HG03520 (cell line): ENCODE data around the gene PRSS16.
"Not testable (repeated sequence)": the region's sequence is repeated elsewhere in the genome, so short reads cannot be mapped to it uniquely, and the experiment has no call there.

Experiments used
- ATAC-seq: cut with Tn5 transposase; IDR thresholded peaks from one replicate; pipeline ENCODE4 v1.9.1; 2021; ENCODE audit warnings: mild to moderate bottlenecking, moderate library complexity; ENCODE audit not compliant: unreplicated experiment

Gene PRSS16

GRCh38 chr6:27241443-27241842, 6.1 kb upstream of the PRSS16 start:
- ATAC-seq = no peak

DNA sequence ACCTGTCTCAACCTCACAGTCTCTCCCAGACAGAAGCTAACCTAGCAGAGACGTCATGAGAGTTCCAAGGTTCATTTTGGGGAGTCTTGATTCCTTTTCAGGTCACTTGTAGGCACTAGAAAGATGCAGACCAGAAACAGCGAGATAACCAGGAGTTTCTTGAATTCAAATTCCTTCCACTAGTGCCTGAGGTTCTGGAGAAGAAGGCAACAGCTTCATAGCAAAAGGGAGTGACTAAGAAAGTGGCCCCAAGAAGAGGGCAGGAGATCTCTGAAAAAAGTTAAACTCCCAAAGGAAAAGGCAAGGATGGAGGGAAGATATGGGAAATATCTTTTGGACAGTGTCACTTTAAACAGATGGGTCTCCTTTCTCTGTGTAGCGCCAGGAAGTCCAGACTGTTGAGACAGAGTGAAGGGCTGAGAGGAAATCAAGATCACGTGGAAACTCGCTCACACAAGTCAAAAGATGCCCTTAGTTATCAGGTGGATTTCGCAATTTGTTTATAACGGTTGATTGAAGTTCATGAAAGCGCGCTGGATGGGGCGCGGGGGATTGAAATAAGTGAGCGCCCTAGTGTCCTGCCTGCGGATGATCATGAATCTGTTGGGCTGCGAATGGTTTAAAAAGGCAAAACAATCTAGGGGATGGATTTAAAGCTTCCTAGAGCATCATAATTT, 4.8 kb upstream of the PRSS16 start:
- no peak for ATAC-seq

DNA sequence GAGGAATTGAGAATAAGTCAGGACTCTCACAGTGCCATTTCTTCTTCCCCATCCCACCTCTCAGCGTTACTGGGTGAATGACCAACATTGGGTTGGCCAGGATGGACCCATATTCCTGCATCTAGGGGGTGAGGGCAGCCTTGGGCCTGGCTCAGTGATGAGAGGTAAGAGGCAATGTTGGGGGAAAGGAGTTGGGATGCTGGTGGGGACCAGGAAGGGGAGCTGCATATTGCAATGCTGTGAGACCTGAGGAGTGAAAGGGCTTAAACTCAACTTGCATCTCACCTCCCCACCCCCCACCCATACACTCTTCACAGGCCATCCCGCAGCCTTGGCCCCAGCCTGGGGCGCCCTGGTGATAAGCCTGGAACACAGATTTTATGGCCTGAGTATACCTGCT, 1.3 kb downstream of the PRSS16 start:
- ATAC-seq = no peak

- no peak for ATAC-seq
These were observed 3.0 kb downstream of the PRSS16 start for GRCh38 chr6:27250277-27251111.

DNA sequence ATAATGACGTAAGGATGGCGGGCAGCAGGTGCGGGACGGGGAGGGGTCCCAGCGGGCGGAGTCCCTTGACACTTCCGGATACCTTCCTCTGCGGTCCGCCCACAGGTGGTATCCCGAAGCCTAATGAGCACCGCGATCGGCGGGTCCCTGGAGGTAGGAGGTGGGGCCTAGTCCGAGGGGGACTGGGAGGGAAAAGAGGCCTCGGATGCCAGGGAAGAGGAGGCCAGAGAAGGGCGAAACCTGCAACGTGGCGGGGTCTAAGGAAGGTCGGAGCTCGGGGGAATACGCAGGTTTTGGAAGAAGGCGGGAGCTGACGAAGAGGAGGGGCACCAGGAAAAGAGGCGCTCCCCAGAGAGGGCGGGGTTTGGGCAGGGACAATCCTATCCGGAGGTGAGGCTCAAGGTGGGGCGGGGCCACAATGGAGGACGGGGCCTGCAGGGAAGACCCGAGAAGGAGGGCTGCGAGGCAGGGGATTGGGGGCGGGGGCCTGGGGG, 3.7 kb downstream of the PRSS16 start:
- ATAC-seq = peak; percentile 61

GRCh38 chr6:27251606-27252251, 4.2 kb downstream of the PRSS16 start:
- ATAC-seq = peak; percentile 79

DNA sequence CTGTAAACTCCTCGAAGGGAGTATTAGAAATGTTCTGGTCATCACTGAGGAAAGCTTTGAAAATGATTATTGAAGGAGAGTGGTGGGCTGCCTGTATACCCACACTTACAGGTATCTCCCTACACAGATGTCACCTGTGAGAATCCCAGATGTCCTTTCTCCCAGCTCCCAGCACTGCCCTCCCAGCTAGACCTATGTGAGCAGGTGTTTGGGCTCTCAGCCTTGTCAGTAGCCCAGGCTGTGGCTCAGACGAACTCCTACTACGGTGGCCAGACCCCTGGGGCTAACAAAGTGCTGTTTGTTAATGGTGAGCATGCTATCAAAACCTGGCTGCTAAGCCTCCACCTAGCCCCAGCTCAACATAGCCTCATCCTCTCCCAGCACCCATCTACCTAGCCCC, 7.1 kb downstream of the PRSS16 start:
- ATAC-seq = no peak

DNA sequence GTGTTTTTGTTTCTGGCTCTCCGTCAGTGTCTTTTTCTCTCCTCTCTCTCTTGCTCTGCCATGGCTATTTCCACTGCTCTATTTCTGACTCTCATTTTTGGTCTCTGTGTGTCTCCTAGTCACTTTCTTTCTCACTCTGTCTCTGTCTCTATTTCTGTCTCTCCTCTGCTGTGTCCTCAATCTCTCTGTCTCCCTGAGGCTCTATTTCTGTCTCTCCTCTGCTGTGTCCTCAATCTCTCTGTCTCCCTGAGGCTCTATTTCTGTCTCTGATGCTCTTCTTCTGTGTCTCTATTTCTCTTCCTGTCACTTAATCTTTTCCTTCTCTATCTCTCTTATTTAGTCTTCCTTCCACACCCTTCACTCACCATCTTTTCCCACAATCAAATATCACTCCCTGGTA, 8.4 kb downstream of the PRSS16 start:
- ATAC-seq = no peak

- no peak for ATAC-seq
These were observed 12.9 kb downstream of the PRSS16 start for GRCh38 chr6:27260369-27260768.

DNA sequence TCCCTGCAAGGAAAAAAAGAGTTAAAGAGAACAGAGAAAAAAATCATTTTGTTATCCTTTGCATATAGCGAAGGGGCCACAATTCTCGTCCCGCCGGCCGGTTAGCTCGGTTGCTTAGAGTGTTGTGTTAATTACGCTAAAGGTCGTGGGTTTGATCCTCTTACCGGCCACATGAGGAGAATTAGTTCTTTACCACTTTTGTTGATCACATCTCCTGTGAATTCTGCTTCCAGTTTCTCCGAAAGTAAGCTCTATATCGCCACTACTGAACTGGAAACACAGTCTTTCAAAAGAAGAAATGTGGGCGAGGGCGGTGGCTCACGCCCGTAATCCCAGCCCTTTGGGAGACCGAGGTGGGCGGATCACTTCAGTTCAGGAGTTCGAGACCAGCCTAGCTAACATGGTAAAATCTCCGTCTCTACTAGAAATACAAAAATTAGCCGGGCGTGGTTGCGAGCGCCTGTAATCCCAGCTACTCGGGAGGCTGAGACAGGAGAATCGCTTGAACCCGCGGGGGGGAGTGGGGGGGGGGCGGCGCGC, 13.4 kb downstream of the PRSS16 start:
- no peak for ATAC-seq

DNA sequence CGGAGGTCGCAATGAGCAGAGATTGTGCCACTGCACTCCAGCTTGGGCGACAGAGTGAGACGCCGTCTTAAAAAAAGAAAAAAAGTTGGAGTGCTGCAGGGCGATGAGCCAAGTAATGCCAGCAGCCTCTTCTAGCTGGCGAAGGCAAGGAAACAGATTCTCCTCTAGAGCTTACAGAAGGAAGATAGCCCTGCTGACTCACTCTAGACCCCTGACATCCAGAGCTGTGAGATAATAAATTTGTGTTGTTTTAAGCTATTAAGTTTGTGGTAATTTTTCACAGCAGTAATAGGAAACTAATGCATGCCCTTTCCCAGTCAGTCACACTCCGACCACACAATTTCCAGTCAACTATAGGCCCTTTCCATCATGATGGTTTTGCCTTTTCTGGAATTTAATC, 16.4 kb downstream of the PRSS16 start:
- no peak for ATAC-seq

DNA sequence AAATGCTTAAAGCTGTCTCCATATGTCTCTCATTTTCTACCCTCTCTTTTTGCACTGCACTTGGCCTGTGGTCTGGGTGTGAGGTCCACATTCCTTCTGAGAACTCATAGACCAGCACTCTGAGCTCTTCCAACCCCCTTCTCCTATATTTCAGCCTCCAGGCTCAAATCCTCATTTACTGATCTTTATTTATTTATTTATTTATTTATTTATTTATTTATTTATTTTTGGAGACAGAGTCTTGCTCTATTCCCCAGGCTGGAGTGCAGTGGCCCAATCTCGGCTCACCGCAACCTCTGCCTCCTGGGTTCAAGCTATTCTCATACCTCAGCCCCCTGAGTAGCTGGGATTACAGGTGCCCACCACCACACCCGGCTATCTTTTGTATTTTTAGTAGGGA, 19.5 kb downstream of the PRSS16 start:
- not testable (repeated sequence) for ATAC-seq

GRCh38 chr6:27267857-27268434, 20.4 kb downstream of the PRSS16 start:
- ATAC-seq = no peak

DNA sequence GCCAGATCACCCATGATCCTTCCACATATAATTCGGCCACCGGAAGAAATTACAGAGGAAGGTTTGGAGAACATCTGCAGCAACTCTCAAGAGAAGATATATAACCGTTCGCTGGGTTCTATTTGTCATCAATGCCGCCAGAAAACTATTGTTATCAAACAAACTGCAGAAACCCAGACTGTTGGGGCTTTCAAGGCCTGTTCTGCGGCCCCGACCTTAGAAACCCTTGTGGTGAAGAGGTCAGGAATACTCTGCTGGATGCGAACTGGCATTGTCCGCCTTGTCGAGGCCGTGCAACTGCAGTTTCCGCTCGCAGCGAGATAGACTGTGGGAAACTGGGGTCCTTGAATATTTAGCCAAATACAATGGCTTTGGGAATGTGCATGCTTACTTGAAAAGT, 21.3 kb downstream of the PRSS16 start:
- no peak for ATAC-seq

DNA sequence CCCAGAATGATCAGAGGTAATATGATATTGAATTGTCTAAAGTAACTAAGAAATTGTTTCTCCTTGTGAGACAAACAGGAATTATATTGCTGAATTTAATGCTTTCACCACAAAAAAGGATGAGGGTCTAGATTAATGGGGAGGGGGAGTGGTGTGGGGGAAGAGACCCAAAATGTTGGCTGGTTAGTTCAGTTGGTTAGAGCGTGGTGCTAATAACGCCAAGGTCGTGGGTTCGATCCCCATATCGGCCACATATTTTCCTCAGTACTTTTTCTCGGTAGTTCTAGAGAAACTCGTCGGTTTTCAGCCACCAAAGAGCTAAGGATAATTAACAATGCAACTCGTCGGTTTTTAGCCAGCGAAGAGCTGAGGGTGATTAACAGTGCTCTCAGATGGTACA, 26.3 kb downstream of the PRSS16 start:
- no peak for ATAC-seq

- ATAC-seq = no peak
These were observed 27.8 kb downstream of the PRSS16 start for GRCh38 chr6:27275025-27275956.

DNA sequence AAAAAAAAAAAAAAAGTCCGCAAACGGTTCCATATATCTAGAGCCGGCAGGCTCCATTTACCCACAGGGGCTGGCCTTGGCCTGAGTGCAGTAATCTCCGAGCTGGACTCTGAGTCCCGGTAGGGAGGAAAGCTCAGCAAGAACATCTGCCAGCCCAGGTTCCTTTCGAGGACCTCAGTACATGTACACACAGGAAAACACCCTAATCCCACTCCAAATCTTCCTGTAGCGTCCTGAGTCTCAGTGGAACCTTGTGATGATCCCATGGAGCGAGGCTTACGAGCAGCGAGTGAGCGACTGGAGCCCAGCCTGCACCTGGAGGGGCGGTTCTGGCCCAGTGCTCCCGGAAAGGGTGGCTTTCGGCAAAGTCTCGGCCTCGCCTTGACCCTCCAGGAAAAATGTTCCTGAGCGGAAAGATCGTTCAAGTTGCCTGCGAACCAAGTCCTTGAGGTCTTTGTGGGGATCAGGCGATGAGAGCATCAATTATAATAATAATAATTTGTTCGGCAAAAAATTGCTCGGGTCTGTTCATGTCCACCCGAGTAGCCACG, 32.1 kb downstream of the PRSS16 start:
- no peak for ATAC-seq

DNA sequence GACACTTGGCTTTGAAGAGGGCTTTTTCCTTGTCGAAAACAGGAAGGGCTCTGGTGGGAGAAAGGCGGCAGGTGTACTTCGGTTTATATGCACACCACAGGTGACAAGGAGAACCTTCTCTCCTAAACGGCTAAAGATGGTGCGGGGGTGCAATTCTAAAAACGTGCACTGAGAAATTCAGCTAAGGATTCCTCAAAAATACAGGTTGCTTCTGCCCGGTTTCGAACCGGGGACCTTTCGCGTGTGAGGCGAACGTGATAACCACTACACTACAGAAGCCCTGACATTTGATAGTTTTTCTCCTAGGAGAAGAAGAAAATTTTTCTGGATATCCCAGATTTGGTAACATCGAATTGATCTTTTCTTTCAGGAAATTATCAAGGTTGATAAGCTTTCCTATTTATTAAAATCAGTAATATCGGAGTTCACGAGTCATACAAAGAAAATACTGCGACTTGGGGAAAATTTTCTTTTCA, 32.6 kb downstream of the PRSS16 start:
- ATAC-seq = no peak

- ATAC-seq = no peak
These were observed 33.1 kb downstream of the PRSS16 start for GRCh38 chr6:27280540-27281000.
